Purkinje cell (primary cell): ENCODE results near the gene SEL1L2. TPM values are rescaled to one million over a fixed set of nuclear protein-coding genes. Genes with fewer than 3 reads are reported as not detected.

Source experiments
- polyA plus RNA-seq: library from polyadenylated mRNA; unstranded; fragments of >200 nt; fragmentation: Nextera tagmentation; gene quantifications from 2 replicates; pipeline ENCODE4 v1.2.1, GENCODE V29; 2014

The SEL1L2 gene, protein sequence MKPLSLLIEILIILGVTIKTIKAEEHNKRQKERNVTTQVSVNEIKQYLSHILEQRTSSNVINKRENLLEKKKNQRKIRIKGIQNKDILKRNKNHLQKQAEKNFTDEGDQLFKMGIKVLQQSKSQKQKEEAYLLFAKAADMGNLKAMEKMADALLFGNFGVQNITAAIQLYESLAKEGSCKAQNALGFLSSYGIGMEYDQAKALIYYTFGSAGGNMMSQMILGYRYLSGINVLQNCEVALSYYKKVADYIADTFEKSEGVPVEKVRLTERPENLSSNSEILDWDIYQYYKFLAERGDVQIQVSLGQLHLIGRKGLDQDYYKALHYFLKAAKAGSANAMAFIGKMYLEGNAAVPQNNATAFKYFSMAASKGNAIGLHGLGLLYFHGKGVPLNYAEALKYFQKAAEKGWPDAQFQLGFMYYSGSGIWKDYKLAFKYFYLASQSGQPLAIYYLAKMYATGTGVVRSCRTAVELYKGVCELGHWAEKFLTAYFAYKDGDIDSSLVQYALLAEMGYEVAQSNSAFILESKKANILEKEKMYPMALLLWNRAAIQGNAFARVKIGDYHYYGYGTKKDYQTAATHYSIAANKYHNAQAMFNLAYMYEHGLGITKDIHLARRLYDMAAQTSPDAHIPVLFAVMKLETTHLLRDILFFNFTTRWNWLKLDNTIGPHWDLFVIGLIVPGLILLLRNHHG
- polyA plus RNA-seq = 2.1 and 5.0 TPM in 2 replicates

DNA sequence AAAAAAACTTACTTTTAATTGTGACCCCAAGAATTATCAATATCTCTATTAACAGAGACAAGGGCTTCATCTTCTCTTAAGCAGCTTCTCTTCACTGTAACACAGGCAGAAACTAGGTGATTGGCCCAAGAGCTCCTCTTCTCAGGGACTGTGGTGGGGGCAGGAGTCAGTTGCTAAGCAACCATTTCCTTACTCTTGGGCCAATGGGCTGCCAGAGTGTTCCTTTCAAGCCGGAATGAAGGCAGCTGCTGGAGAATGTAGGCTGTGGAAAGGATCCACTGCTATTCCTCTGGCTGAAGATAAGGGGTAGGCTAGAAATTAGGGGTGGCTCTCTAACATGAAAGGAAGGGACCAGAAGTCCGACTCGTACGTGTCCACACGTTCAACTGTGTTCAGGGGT, at the start of gene SEL1L2:
TSS of gene SEL1L2 (minus strand) at position 150 of the 400 bp plus-strand sequence. CDS start at position 70, 80 bp downstream.

DNA sequence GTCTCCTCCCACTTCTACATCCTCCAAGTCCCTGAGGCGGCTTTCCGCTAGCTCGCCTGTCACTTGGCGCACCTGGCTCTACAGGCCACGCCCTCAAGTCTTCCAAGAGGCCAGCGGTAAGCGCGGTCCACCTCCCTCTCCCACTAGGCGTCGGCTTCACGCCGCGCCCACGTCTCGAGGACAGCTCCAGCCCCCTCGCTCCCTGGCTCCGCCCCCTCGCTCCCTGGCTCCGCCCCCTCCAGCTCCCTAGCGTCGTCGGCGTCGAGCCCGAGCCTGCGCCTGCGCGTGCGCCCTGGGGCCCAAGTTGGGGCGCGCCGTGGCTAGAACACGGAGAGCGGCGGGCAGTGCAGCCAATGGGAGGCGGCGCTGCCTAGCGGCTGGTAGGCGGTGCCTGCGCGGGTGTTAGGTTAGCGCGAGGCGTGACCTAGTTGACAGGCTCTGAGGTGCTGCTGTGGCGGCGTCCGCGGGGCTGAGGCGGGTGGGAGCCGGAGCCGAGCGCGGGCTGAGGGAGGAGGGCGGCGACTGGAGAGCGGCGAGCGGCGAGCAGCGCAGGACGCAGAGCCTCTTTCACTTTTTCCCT, 4.8 kb upstream of the SEL1L2 start, which contains the start of gene MACROD2:
TSS of gene MACROD2 (plus strand) at position 431 of the 580 bp plus-strand sequence.

Other genes with a start within 250 kb of the SEL1L2 start
- 38.7 and 44.8 TPM in 2 replicates for gene ESF1, start 205.7 kb downstream of the SEL1L2 start, polyA plus RNA-seq
- 92.6 and 103 TPM in 2 replicates for gene NDUFAF5, start 205.6 kb downstream of the SEL1L2 start, polyA plus RNA-seq
- 36.7 and 37.2 TPM in 2 replicates for gene MACROD2, start 4.9 kb upstream of the SEL1L2 start, polyA plus RNA-seq